C4-2B (cell line): ENCODE results near the gene ARPC4.

ENCODE experiments used
- H3K27ac ChIP-seq: fragments of 450-650 bp; 2 replicates; pipeline ENCODE4 v1.5.1; 2017
- CTCF ChIP-seq: fragments of 450-650 bp; conservative IDR thresholded peaks from 2 replicates; pipeline ENCODE4 v1.5.1; 2017; ENCODE audit warnings: mild to moderate bottlenecking
- ZFX ChIP-seq: fragments of 450-650 bp; IDR thresholded peaks from 2 replicates; pipeline ENCODE4 v1.6.1; 2017

The ARPC4 gene

GRCh38 chr3:9815986-9816385 is 23.1 kb downstream of the ARPC4 start:
- H3K27ac ChIP-seq, result no peak overlapping the region

GRCh38 chr3:9817436-9817835 is 24.6 kb downstream of the ARPC4 start:
- no peak overlapping the region for H3K27ac ChIP-seq
- TF ChIP-seq CTCF (no peak), ZFX (no peak)

More at GRCh38 chr3:9815986-9816385, 23.1 kb downstream of the ARPC4 start:
- TF ChIP-seq CTCF (no peak), ZFX (no peak)

- no peak for TF ChIP-seq ZFX
- no peak for TF ChIP-seq CTCF
- H3K27ac ChIP-seq, result no peak overlapping the region
These were observed 25.9 kb downstream of the ARPC4 start for GRCh38 chr3:9818666-9819335.

GRCh38 chr3:9820543-9820942 is 27.7 kb downstream of the ARPC4 start:
- no peak for TF ChIP-seq CTCF
- TF ChIP-seq ZFX, result no peak
- H3K27ac ChIP-seq, result no peak overlapping the region

GRCh38 chr3:9820946-9821345 is 28.1 kb downstream of the ARPC4 start:
- TF ChIP-seq ZFX (no peak), CTCF (no peak; the same call in 1 of the 2 replicates)
- H3K27ac ChIP-seq, result no peak overlapping the region

- TF ChIP-seq CTCF (no peak), ZFX (no peak)
- no peak overlapping the region for H3K27ac ChIP-seq
These were observed 32.7 kb downstream of the ARPC4 start for GRCh38 chr3:9825451-9826040.

- TF ChIP-seq ZFX, result no peak
- TF ChIP-seq CTCF, result no peak; the same call in 1 of the 2 replicates
- H3K27ac ChIP-seq, result no peak overlapping the region
These were observed 34.1 kb downstream of the ARPC4 start for GRCh38 chr3:9826815-9827573.
